ENCODE results near the gene TMEM126A.
"Not testable (repeated sequence)": the region's sequence is repeated elsewhere in the genome, so short reads cannot be mapped to it uniquely, and the experiment has no call there.

Gene TMEM126A

DNA sequence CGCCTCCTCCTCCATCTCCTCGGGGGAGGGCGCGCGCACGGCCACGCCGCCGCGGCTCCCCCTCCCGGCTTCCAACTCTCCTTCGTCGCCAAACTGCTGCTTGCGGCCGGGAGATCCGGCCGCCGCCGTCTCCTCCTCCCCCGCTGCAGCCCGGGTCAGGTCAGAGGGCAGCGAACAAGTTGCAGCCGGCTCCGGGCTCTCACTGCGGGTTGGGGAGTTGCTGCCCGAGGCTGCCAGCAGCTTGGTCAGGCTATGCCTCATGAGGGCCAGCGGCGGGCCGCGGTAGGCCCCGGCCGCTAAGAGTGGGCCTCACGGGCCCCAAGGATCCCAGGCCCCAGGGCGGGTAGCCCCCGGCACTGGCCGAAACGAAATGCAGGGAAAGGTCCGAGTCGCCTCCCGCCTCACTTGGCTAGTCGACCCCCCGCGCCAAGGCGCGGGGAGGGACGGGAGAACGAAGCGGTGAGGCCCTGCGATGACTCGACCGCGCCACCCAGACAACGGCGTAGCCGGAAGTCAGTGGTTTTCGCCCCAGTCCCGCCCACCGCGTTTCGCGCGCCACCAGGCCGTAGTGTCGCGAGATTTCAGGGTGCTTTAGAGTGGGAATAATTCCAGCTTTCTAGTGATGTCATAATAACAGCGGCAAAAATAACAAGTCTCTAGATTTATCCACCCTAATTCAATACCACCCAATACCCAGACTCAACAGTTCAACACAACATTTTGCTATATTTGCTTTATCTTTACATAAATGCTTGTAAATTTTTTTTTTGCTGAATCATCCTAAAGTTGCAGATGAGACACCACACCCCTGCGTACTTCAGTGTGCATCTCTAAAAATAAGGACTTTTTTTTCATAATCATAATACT, 17.1 kb downstream of the TMEM126A start, which contains the start of gene CREBZF:
Gene CREBZF (minus strand): TSS at position 515 of the 867 bp plus-strand sequence. CDS start 254 bp downstream, at position 261.
- Mint-ChIP-seq H3K27ac (peak within 1 kb of the TSS; percentile 100), H3K36me3 (ENCODE audit: low read depth) (peaks cover 32% of the 10 kb centered on the region), H3K9me3 (no peaks in the 10 kb centered on the region), H3K4me1 (peaks cover 37% of the 10 kb centered on the region), H3K27me3 (ENCODE audit: low read depth, poor library complexity) (no peaks in the 10 kb centered on the region), H3K4me3 (peak within 1 kb of the TSS; percentile 96)
- peak; percentile 92 for DNase-seq
- TF ChIP-seq, protein P1, sequence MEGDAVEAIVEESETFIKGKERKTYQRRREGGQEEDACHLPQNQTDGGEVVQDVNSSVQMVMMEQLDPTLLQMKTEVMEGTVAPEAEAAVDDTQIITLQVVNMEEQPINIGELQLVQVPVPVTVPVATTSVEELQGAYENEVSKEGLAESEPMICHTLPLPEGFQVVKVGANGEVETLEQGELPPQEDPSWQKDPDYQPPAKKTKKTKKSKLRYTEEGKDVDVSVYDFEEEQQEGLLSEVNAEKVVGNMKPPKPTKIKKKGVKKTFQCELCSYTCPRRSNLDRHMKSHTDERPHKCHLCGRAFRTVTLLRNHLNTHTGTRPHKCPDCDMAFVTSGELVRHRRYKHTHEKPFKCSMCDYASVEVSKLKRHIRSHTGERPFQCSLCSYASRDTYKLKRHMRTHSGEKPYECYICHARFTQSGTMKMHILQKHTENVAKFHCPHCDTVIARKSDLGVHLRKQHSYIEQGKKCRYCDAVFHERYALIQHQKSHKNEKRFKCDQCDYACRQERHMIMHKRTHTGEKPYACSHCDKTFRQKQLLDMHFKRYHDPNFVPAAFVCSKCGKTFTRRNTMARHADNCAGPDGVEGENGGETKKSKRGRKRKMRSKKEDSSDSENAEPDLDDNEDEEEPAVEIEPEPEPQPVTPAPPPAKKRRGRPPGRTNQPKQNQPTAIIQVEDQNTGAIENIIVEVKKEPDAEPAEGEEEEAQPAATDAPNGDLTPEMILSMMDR (IDR thresholded peaks at IDR 0.05) = no peak

DNA sequence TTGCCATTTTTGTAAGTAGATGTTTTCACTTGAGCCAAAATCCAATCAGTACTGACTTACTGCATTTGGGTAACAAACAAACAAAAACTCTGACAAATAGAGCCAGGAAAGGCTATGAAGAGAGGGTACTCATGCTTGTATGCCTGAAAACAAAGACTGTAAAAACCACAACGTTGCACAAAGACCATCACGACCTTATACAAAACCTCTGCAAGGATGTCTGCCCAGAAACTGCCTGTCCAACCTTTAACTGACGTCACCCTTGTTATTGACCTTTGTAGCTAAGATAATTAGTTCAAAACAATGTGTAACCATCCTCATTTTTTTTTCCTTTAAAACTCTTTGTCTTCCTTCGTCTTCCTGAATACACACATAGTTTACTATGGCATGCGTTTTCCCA, 18.0 kb downstream of the TMEM126A start:
- Mint-ChIP-seq H3K9me3 (peaks cover 4% of the 10 kb centered on the region), H3K36me3 (ENCODE audit: low read depth) (peaks cover 23% of the 10 kb centered on the region), H3K4me1 (peaks cover 28% of the 10 kb centered on the region), H3K27ac (no peak overlapping the region), H3K27me3 (ENCODE audit: low read depth, poor library complexity) (peaks cover 2% of the 10 kb centered on the region), H3K4me3 (peak overlapping the region; percentile 96)
- no peak for DNase-seq
- TF ChIP-seq, protein P1 (IDR thresholded peaks at IDR 0.05) = no peak

DNA sequence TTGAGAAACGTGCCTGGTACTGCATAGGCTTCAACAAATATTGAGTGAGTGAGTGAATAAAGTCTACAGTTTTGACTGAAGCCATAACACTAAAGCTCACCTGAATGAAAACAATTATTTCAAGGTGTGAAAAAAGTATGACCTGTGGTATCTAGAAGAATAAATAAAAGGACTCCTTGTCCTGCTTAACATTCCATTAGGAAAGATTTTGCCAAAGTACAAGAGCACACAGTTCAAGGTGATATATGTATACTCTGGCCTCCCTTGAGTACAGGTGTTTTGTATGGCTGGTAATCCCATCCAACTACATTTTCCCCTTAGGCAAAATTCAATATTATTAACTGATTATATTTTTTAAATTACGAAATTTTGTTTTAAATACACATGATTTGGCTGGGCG, 18.9 kb downstream of the TMEM126A start:
- Mint-ChIP-seq H3K4me3 (no peak overlapping the region), H3K9me3 (peaks cover 11% of the 10 kb centered on the region), H3K27ac (no peak overlapping the region), H3K4me1 (peaks cover 19% of the 10 kb centered on the region), H3K36me3 (ENCODE audit: low read depth) (peaks cover 15% of the 10 kb centered on the region), H3K27me3 (ENCODE audit: low read depth, poor library complexity) (peaks cover 3% of the 10 kb centered on the region)
- TF ChIP-seq, protein P1 (IDR thresholded peaks at IDR 0.05) = no peak
- no peak for DNase-seq

DNA sequence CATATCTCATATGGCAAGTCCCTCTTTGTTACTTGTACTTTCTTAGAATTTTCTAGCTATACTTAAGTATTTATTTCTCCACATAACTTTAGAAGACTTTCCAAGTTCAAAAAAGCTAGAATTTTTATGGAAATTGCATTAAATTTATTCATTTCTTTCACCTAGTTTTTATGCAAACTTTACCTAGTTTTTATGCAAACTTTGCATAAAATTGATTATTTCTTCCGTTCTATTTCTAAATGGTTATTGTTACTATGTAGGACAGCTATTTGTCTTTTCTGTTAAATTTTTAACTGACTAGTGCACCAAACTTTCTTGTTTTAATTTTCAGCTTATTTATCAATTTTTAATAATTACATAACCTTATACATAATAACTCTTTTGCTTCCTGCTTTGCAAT, 20.4 kb downstream of the TMEM126A start:
- Mint-ChIP-seq H3K4me3 (no peak overlapping the region), H3K9me3 (peaks cover 17% of the 10 kb centered on the region), H3K36me3 (ENCODE audit: low read depth) (peaks cover 10% of the 10 kb centered on the region), H3K4me1 (peaks cover 11% of the 10 kb centered on the region), H3K27me3 (ENCODE audit: low read depth, poor library complexity) (peaks cover 3% of the 10 kb centered on the region), H3K27ac (no peak overlapping the region)
- TF ChIP-seq, protein P1 (IDR thresholded peaks at IDR 0.05) = no peak
- no peak for DNase-seq

DNA sequence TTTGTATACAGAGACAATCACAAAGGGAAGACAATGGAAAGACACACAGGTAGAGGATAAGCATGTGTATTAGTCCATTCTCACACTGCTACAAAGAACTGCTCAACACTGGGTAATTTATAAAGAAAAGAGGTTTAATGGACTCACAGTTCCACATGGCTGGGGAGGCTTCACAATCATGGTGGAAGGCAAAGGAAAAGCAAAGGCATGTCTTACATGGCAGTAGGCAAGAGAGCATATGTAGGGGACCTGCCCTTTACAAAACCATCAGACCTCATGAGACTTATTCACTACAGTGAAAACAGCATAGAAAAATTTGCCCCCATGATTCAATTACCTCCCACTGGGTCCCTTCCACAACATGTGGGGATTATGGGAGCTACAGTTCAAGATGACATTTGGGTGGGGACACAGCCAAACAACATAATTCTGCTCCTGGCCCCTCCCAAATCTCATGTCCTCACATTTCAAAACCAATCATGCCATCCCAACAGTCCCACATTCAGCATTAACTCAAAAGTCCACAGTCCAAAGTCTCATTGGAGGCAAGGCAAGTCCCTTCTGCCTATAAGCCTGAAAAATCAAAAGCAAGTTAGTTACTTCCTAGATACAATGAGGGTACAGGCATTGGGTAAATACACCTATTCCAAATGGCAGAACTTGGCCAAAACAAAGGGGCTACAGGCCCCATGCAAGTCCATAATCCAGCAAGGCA, 23.3 kb downstream of the TMEM126A start:
- H3K36me3 Mint-ChIP-seq (ENCODE audit: low read depth); H3K4me1 Mint-ChIP-seq; H3K4me3 Mint-ChIP-seq; H3K27me3 Mint-ChIP-seq (ENCODE audit: low read depth, poor library complexity); H3K27ac Mint-ChIP-seq; DNase-seq: not testable (repeated sequence)
- H3K9me3 Mint-ChIP-seq = peaks cover 30% of the 10 kb centered on the region

DNA sequence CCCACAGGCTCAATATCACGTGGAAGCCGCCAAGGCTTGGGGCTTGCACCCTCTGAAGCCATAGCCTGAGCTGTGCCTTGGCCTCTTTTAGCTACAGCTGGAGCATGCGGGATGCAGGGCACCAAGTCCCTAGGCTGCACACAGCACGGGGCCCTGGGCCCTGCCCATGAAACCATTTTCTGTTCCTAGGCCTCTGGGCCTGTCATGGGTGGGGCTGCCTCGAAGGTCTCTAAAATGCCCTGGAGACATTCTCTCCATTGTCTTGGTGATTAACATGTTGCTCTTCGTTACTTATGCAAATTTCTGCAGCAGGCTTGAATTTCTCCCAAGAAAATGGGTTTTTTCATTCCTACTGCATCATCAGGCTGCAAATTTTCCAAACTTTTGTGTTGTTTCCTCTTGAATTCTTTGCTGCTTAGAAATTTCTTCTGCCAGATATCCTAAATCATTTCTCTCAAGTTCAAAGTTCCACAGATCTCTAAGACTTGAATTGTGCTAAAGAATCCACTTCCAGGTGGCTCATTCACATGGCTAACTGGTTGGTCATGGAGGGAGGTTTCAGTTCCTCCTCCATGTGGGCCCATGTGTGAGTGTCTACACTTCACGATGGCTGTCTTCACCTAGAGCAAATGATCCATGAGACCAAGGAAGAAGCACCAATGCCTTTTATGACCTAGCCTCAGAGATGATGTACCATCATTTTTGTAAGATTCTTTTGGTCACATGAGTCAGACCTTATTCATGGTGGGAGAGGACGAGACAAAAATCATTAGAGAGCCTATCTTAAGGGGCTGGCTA, 24.5 kb downstream of the TMEM126A start:
- no peaks in the 10 kb centered on the region for H3K4me1 Mint-ChIP-seq
- H3K9me3 Mint-ChIP-seq = peaks cover 30% of the 10 kb centered on the region
- peaks cover 7% of the 10 kb centered on the region for H3K27me3 Mint-ChIP-seq (ENCODE audit: low read depth, poor library complexity)
- no peak for DNase-seq
- H3K27ac Mint-ChIP-seq = no peak overlapping the region
- H3K4me3 Mint-ChIP-seq = no peak overlapping the region
- TF ChIP-seq, protein P1 (IDR thresholded peaks at IDR 0.05) = no peak
- H3K36me3 Mint-ChIP-seq (ENCODE audit: low read depth) = no peaks in the 10 kb centered on the region

Measured in nephron progenitor cell (in vitro differentiated cells).